ENCODE data around the gene TRIP13.

DNA sequence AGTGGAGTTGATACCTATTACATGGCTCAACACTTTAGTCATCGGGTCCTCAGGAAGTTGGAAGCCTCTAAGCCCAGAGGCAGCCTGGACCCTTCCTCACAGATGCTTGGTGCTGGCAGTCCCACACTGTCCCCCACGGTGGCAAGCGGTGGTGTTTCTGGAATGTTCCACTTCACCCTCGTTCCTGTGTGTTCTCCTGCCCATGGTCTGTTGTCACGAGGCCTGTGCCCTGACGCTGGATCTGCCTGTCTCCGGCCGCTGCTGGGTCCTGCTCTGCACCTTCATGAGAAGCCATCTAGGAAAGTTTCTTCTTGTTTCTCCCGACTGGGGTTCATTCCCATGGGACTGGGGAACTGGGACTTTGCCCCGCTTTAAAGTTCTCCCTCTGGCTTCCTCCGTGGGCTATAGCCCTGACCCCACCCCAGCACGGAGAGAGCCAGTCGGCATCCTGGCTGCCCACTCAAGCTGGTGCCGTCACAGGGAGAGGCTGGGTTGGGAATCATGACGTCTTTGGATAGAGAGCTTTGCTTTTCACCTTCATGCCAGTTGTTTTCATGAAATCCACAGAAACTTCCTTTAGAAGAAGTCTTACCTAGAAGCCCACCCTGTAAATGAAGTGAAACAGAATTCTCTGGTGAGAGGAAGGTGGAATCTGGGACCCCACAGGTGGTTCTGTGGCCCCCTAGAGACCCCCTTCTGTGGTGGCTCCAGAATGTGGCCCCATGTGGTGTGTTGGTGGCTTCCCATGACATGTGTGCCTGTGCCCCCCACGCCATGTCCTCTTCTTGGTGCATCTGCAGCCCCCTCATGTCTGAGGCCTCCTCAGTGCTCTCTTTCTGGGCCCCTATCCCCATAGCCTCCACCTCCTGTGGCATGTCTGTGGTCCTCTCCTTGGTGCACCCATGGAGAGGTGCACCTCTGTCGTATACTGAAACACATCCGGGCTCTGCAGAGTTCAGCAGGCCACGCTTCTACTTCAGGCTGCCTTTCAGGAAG, 43.8 kb downstream of the TRIP13 start:
- TF ChIP-seq, protein P1, sequence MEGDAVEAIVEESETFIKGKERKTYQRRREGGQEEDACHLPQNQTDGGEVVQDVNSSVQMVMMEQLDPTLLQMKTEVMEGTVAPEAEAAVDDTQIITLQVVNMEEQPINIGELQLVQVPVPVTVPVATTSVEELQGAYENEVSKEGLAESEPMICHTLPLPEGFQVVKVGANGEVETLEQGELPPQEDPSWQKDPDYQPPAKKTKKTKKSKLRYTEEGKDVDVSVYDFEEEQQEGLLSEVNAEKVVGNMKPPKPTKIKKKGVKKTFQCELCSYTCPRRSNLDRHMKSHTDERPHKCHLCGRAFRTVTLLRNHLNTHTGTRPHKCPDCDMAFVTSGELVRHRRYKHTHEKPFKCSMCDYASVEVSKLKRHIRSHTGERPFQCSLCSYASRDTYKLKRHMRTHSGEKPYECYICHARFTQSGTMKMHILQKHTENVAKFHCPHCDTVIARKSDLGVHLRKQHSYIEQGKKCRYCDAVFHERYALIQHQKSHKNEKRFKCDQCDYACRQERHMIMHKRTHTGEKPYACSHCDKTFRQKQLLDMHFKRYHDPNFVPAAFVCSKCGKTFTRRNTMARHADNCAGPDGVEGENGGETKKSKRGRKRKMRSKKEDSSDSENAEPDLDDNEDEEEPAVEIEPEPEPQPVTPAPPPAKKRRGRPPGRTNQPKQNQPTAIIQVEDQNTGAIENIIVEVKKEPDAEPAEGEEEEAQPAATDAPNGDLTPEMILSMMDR (IDR thresholded peaks at IDR 0.05): no peak
- TF ChIP-seq ZFX (IDR thresholded peaks at IDR 0.05; ENCODE audit: borderline replicate concordance): no peak

Data from 22Rv1 (cell line).